Endothelial cell of umbilical vein (primary cell): ENCODE data around the gene DHDH. TPM values are rescaled to one million over a fixed set of nuclear protein-coding genes. Genes with fewer than 3 reads are reported as not detected.
A peak's percentile ranks its signal among the peaks of the same experiment; 100 is the strongest.

ENCODE experiments used
- BruUV-seq: library from RNA; stranded (reverse); fragments of 400-500 nt; replicated peaks from 2 replicates; lab custom pipeline; 2021; lab: Mats Ljungman, UMichigan
- CTCF ChIA-PET: fragments of 300-600, 350-600 bp; sonication (Branson Sonifier 250); formaldehyde crosslinking; loops from one replicate; lab custom pipeline; 2021; ENCODE audit warnings: antibody characterized with exemption, inconsistent platforms; lab: Charles Lee
- POLR2A ChIA-PET: fragments of 300-600, 350-600 bp; sonication (Branson Sonifier 250); formaldehyde crosslinking; loops from one replicate; lab custom pipeline; 2021; ENCODE audit warnings: antibody characterized with exemption, inconsistent platforms; lab: Charles Lee
- DNase-seq: peaks from one replicate; pipeline ENCODE4 v3.0.0-alpha.2; 2011; ENCODE audit warnings: low read depth, low spot score
- FAIRE-seq: peaks from 2 replicates; lab custom pipeline; 2011; peaks lifted over from hg19 to GRCh38; lab: Jason Lieb, UNC
- H2AFZ ChIP-seq: 2 replicates; pipeline ENCODE4 v1.6.0; 2012; ENCODE audit warnings: low read depth, low read length, control low read depth, inconsistent platforms
- H3K27ac ChIP-seq: 2 replicates; pipeline ENCODE4 v1.5.1; 2011; ENCODE audit warnings: low read depth, mild to moderate bottlenecking, control low read depth, low read length, moderate library complexity; ENCODE audit not compliant: insufficient read depth
- H3K27me3 ChIP-seq, 2 experiments: 2 replicates each; pipeline versions ENCODE4 v1.6.0 to v1.6.1; 2011; ENCODE audit warnings: low read length in 2 of 2, mixed read lengths in 1 of 2; ENCODE audit not compliant: control insufficient read depth in 2 of 2, insufficient read depth in 2 of 2
- H3K36me3 ChIP-seq, 2 experiments: 2 replicates in 1 of 2; 3 replicates in 1 of 2; pipeline ENCODE4 v1.5.1; 2011; ENCODE audit warnings: low read length in 2 of 2, mild to moderate bottlenecking in 1 of 2, moderate library complexity in 1 of 2; ENCODE audit not compliant: control insufficient read depth in 2 of 2, insufficient read depth in 2 of 2; ENCODE audit errors: extremely low read depth in 1 of 2
- H3K4me1 ChIP-seq: 3 replicates; pipeline ENCODE4 v1.5.1; 2011; ENCODE audit warnings: mild to moderate bottlenecking, low read length; ENCODE audit not compliant: control insufficient read depth, insufficient read depth; ENCODE audit errors: extremely low read depth
- H3K4me2 ChIP-seq: 2 replicates; pipeline ENCODE4 v1.6.1; 2011; ENCODE audit warnings: low read length, control low read depth, mixed read lengths; ENCODE audit not compliant: insufficient read depth
- H3K4me3 ChIP-seq, 3 experiments: fragments of 200-600 bp in 1 of 3; sonication (generic), shearing (Covaris generic) in 1 of 3; replicated peaks in 1 of 3; 2 replicates each; pipeline ENCODE4 v1.5.1; 2011 to 2016; ENCODE audit warnings: control low read depth in 3 of 3, low read length in 3 of 3, mild to moderate bottlenecking in 2 of 3, inconsistent platforms in 1 of 3, low read depth in 1 of 3, moderate library complexity in 1 of 3; ENCODE audit not compliant: insufficient read depth in 1 of 3
- H3K79me2 ChIP-seq: 2 replicates; pipeline ENCODE4 v1.6.0; 2012; ENCODE audit warnings: low read length, inconsistent platforms; ENCODE audit not compliant: control insufficient read depth, insufficient read depth
- H3K9ac ChIP-seq: replicated peaks from 2 replicates; pipeline ENCODE3; 2011; ENCODE audit warnings: low read length, control low read depth; ENCODE audit not compliant: insufficient read depth; ENCODE audit errors: extremely low read depth
- H3K9me1 ChIP-seq: replicated peaks from 3 replicates; pipeline ENCODE4 v1.6.0; 2011; ENCODE audit warnings: mild to moderate bottlenecking, low read length; ENCODE audit not compliant: control insufficient read depth, insufficient read depth; ENCODE audit errors: extremely low read depth
- H3K9me3 ChIP-seq: replicated peaks from 2 replicates; pipeline ENCODE4 v1.5.1; 2012; ENCODE audit warnings: low read length, inconsistent platforms; ENCODE audit not compliant: control insufficient read depth, insufficient read depth
- H4K20me1 ChIP-seq: replicated peaks from 2 replicates; pipeline ENCODE3; 2011; ENCODE audit warnings: mild to moderate bottlenecking, low read length; ENCODE audit not compliant: control insufficient read depth, insufficient read depth; ENCODE audit errors: extremely low read depth
- EZH2 ChIP-seq: IDR thresholded peaks from 2 replicates; pipeline ENCODE4 v1.6.1; 2012; ENCODE audit warnings: borderline replicate concordance, low read depth, mild to moderate bottlenecking, moderate library complexity, low read length, inconsistent platforms; ENCODE audit not compliant: severe bottlenecking
- FOS ChIP-seq: IDR thresholded peaks from 2 replicates; pipeline ENCODE4 v1.6.1; 2011; ENCODE audit warnings: mild to moderate bottlenecking, low read length, moderate library complexity, borderline replicate concordance; ENCODE audit not compliant: insufficient read depth
- GATA2 ChIP-seq: IDR thresholded peaks from 2 replicates; pipeline ENCODE4 v1.7.0; 2011; ENCODE audit warnings: low read depth, mild to moderate bottlenecking, moderate library complexity, mixed read lengths, low read length; ENCODE audit not compliant: insufficient read length, insufficient read depth
- JUN ChIP-seq: IDR thresholded peaks from 2 replicates; pipeline ENCODE4 v1.6.1; 2011; ENCODE audit warnings: borderline replicate concordance, low read depth; ENCODE audit not compliant: insufficient read length, insufficient read depth
- MYC ChIP-seq: IDR thresholded peaks from one replicate; pipeline ENCODE4 v1.6.1; 2011; ENCODE audit warnings: mild to moderate bottlenecking, low read depth, low read length
- POLR2A ChIP-seq: IDR thresholded peaks from 2 replicates; pipeline ENCODE4 v1.6.1; 2012; ENCODE audit warnings: low read depth, mild to moderate bottlenecking, control low read depth, low read length
- POLR2AphosphoS5 ChIP-seq: IDR thresholded peaks from 2 replicates; pipeline ENCODE4 v1.6.1; 2012; ENCODE audit warnings: low read depth, mild to moderate bottlenecking, control low read depth, low read length, moderate library complexity; ENCODE audit not compliant: insufficient read depth
- dilution Hi-C: fragments of 300-500 bp; cut with MboI; formaldehyde crosslinking; loops from one replicate; pipeline ENCODE4 v1.15.0; 2019; ENCODE audit warnings: low sequenced_read_pairs; ENCODE audit not compliant: extremely low pct_ligation_motif_present
- intact Hi-C: fragments of 100-400 bp; cut with micrococcal nuclease; formaldehyde crosslinking; loops from one replicate; pipeline ENCODE4 v1.10.0; 2022
- polyA plus RNA-seq, 4 experiments: library from polyadenylated mRNA; depleted of rRNA in 3 of 4; stranded (reverse) in 3 of 4; unstranded in 1 of 4; fragments of >200 nt; gene quantifications; 2 replicates each; pipeline versions ENCODE4 v1.2.1 to v1.2.3, GENCODE V29; 2011 to 2012; ENCODE audit warnings: missing spikeins in 1 of 4
- total RNA-seq: library from RNA; stranded (reverse); gene quantifications from 2 replicates; pipeline ENCODE4 v1.2.3, GENCODE V29; 2021
- TF ChIP-seq, protein P1 (sequence below), 2 donors: IDR thresholded peaks; 1 replicate in 1 of 2; 2 replicates in 1 of 2; pipeline ENCODE4 v1.5.1; 2011; ENCODE audit warnings: low read length in 2 of 2, mild to moderate bottlenecking in 2 of 2, moderate library complexity in 2 of 2, control low read depth in 1 of 2, inconsistent platforms in 1 of 2, low read depth in 1 of 2; ENCODE audit not compliant: insufficient read depth in 1 of 2; ENCODE audit errors: extremely low read depth in 1 of 2
- TF ChIP-seq, protein P2 (sequence below): IDR thresholded peaks from 2 replicates; pipeline ENCODE4 v1.6.1; 2011; ENCODE audit not compliant: insufficient read depth, insufficient read length

The DHDH gene
- total and polyA plus RNA-seq, 2 donors (not counting 3 experiments of a cell fraction or from before 2014, with no cell fraction given), result not detected

DNA sequence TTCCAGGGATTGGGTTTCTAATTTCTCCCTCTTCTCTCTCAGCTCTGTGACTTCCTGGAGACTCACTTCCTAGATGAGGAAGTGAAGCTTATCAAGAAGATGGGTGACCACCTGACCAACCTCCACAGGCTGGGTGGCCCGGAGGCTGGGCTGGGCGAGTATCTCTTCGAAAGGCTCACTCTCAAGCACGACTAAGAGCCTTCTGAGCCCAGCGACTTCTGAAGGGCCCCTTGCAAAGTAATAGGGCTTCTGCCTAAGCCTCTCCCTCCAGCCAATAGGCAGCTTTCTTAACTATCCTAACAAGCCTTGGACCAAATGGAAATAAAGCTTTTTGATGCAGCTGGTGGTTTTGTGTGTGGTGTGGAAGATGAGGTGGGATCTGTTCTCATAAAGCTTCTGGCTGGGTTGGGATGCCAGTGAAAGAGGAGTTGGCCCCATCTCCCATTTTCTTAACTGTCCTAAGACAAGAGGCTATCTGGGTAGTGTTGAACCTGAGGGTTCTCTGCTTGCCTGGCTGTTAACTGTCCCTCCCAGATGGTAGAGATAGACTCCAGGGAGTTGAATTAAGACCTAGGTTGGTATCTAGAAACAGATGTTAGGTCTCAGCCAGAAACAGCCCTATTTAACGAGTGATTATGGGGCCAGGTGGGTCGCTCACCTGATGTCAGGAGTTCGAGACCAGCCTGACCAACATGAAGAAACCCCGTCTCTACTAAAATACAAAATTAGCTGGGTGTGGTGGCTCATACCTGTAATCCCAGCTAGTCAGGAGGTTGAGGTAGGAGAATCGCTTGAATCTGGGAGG is 33.2 kb downstream of the DHDH start:
- FAIRE-seq, result peak; percentile 44
- H3K27ac ChIP-seq, result no peak overlapping the region
- no TSS peak for BruUV-seq

More for the DNA sequence above, 33.2 kb downstream of the DHDH start:
- Histone ChIP-seq H3K9me3 (no peaks in the 10 kb centered on the region), H3K4me2 (peak overlapping the region; percentile 62), H3K36me3 (peaks cover 3 to 9% of the 10 kb centered on the region in 2 experiments), H3K27me3 (no peaks in the 10 kb centered on the region), H3K4me1 (peaks cover 25% of the 10 kb centered on the region), H2AFZ (no peak overlapping the region), H3K79me2 (peaks cover 16% of the 10 kb centered on the region), H3K9ac (no peak overlapping the region), H4K20me1 (peaks cover 3% of the 10 kb centered on the region), H3K4me3 (peak overlapping the region; percentile 35 to 79 (median 60)), H3K9me1 (no peaks in the 10 kb centered on the region)
- ChIA-PET POLR2A (interaction anchor here (0.6 to 2.3 kb wide), 3 partner anchors 91 to 201 kb away, joined by 4 to 14 read pairs (median 4); partner anchors contain the start of gene PPP1R15A), CTCF (interaction anchor here (0.8 to 2.7 kb wide), 5 partner anchors 27 to 179 kb away, joined by 3 to 20 read pairs (median 12); partner anchors contain the start of gene RUVBL2)
- dilution Hi-C loops, result no loop called here
- no peak for DNase-seq
- TF ChIP-seq EZH2, result no peak
- TF ChIP-seq, protein P1, sequence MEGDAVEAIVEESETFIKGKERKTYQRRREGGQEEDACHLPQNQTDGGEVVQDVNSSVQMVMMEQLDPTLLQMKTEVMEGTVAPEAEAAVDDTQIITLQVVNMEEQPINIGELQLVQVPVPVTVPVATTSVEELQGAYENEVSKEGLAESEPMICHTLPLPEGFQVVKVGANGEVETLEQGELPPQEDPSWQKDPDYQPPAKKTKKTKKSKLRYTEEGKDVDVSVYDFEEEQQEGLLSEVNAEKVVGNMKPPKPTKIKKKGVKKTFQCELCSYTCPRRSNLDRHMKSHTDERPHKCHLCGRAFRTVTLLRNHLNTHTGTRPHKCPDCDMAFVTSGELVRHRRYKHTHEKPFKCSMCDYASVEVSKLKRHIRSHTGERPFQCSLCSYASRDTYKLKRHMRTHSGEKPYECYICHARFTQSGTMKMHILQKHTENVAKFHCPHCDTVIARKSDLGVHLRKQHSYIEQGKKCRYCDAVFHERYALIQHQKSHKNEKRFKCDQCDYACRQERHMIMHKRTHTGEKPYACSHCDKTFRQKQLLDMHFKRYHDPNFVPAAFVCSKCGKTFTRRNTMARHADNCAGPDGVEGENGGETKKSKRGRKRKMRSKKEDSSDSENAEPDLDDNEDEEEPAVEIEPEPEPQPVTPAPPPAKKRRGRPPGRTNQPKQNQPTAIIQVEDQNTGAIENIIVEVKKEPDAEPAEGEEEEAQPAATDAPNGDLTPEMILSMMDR (IDR thresholded peaks at IDR 0.05; ENCODE audit: extremely low read depth in 1 of 2, insufficient read depth in 1 of 2, low read depth in 1 of 2, low read length in 2 of 2), result no peak
- TF ChIP-seq POLR2A, result no peak
- TF ChIP-seq FOS, result no peak
- TF ChIP-seq JUN, result no peak
- no peak for TF ChIP-seq POLR2AphosphoS5
- TF ChIP-seq MYC, result no peak
- no peak for TF ChIP-seq GATA2
- TF ChIP-seq, protein P2, sequence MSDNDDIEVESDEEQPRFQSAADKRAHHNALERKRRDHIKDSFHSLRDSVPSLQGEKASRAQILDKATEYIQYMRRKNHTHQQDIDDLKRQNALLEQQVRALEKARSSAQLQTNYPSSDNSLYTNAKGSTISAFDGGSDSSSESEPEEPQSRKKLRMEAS, result no peak
- intact Hi-C loops, result no loop called here
